Ectodermal cell (in vitro differentiated cells): ENCODE measurements around the gene BACH2.

ENCODE experiments used
- H3K27ac ChIP-seq: 2 replicates; pipeline ENCODE4 v1.7.0; 2013; ENCODE audit warnings: mild to moderate bottlenecking, low read depth, low read length; ENCODE audit not compliant: insufficient read depth, poor library complexity, severe bottlenecking
- H3K27me3 ChIP-seq: 2 replicates; pipeline ENCODE4 v1.7.0; 2013; ENCODE audit warnings: mild to moderate bottlenecking, low read length; ENCODE audit not compliant: insufficient read depth, control insufficient read depth, poor library complexity, severe bottlenecking
- H3K36me3 ChIP-seq: one replicate; pipeline ENCODE4 v1.7.0; 2013; ENCODE audit warnings: low read length; ENCODE audit not compliant: control insufficient read depth, insufficient read depth
- H3K4me1 ChIP-seq: one replicate; pipeline ENCODE4 v1.7.0; 2013; ENCODE audit warnings: low read length; ENCODE audit not compliant: control insufficient read depth, insufficient read depth
- H3K4me3 ChIP-seq: 2 replicates; pipeline ENCODE4 v1.7.0; 2013; ENCODE audit warnings: low read depth, low read length, control low read depth; ENCODE audit not compliant: insufficient read depth
- H3K9me3 ChIP-seq: 2 replicates; pipeline ENCODE4 v1.7.0; 2013; ENCODE audit warnings: mild to moderate bottlenecking, low read length, moderate library complexity; ENCODE audit not compliant: control insufficient read depth
- WGBS, 2 experiments: methylation state at CpG; one replicate each; pipeline ENCODE4 v1.1.7; 2013; ENCODE audit warnings: missing lambda C conversion rate in 2 of 2; 5-methylcytosine and 5-hydroxymethylcytosine counted together

The BACH2 gene

GRCh38 chr6:90303039-90303438 is 6.4 kb upstream of the BACH2 start:
- no peak overlapping the region for H3K4me3 ChIP-seq
- H3K27me3 ChIP-seq = no peaks in the 10 kb centered on the region
- H3K27ac ChIP-seq = no peak overlapping the region
- 68 to 70% methylated on average over 2 of the region's 2 CpGs for WGBS, 2 experiments
- H3K9me3 ChIP-seq = no peaks in the 10 kb centered on the region
- H3K36me3 ChIP-seq = no peaks in the 10 kb centered on the region
- H3K4me1 ChIP-seq = peaks cover under 1% of the 10 kb centered on the region

GRCh38 chr6:90302320-90302719 is 5.7 kb upstream of the BACH2 start:
- Histone ChIP-seq H3K27ac (no peak overlapping the region), H3K36me3 (no peaks in the 10 kb centered on the region), H3K9me3 (no peaks in the 10 kb centered on the region), H3K4me1 (peaks cover 8% of the 10 kb centered on the region), H3K4me3 (no peak overlapping the region), H3K27me3 (no peaks in the 10 kb centered on the region)
- WGBS, 2 experiments = 96 to 98% methylated on average over 2 of the region's 2 CpGs

- Histone ChIP-seq H3K27me3 (no peaks in the 10 kb centered on the region), H3K4me1 (peaks cover 9% of the 10 kb centered on the region), H3K9me3 (no peaks in the 10 kb centered on the region), H3K27ac (no peak overlapping the region), H3K36me3 (no peaks in the 10 kb centered on the region), H3K4me3 (no peak overlapping the region)
- 91 to 93% methylated on average over 1 of the region's 1 CpG for WGBS, 2 experiments
These were observed 5.2 kb upstream of the BACH2 start for GRCh38 chr6:90301816-90302215.

- H3K27ac ChIP-seq = no peak overlapping the region
- no peak overlapping the region for H3K4me3 ChIP-seq
- WGBS, 2 experiments = 88 to 95% methylated on average over 7 of the region's 7 CpGs
- H3K27me3 ChIP-seq = peaks cover 25% of the 10 kb centered on the region
- peaks cover 9% of the 10 kb centered on the region for H3K4me1 ChIP-seq
- no peaks in the 10 kb centered on the region for H3K9me3 ChIP-seq
- H3K36me3 ChIP-seq = no peaks in the 10 kb centered on the region
These were observed 1.9 kb upstream of the BACH2 start for GRCh38 chr6:90298459-90299053.

- Histone ChIP-seq H3K9me3 (no peaks in the 10 kb centered on the region), H3K36me3 (no peaks in the 10 kb centered on the region), H3K27me3 (peaks cover 31% of the 10 kb centered on the region), H3K4me1 (peaks cover 9% of the 10 kb centered on the region), H3K27ac (no peak overlapping the region), H3K4me3 (no peak overlapping the region)
- WGBS, 2 experiments = 84 to 86% methylated on average over 9 of the region's 9 CpGs
These were observed 1.3 kb upstream of the BACH2 start for GRCh38 chr6:90297867-90298381.

DNA sequence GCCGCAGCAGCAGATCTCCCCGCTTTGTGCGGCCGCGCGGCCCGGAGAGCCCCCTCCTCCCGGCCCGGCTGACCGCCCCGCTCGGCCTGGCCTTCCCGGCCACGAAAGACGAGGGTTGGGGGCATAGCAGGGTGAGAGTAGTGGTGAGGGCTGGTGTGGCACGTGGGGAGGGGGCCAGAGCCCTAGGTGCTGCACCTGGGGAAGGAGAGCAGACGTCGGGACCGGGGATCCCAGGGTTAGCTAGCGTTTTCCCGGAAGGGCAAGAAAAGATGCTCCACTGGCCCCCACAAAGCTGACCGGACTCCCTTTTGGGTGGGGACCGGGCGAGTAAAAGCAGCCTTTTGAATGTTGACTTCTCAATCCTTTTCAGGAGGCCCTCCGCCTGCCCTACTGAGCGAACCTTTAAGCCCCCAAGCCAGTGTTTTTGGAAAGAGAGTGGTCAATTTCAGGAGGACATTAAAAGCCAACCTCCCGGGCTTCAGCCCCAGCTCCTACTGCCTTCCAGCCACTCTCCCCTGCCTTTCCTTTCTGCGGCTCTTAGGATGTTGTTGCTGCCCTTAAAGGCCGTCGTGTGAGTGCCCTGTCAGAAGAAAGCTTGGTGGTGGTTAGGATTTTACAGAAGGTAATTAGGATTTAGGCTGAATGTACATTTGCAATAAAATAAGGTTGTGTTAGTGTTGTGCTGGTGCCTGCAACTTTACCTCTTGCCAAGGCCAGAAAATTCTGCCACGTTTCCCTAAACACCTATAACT is 648 bp upstream of the BACH2 start:
- Histone ChIP-seq H3K27ac (no peak overlapping the region), H3K9me3 (no peaks in the 10 kb centered on the region), H3K27me3 (peaks cover 31% of the 10 kb centered on the region), H3K4me1 (peaks cover 9% of the 10 kb centered on the region), H3K4me3 (peak overlapping the region; percentile 65), H3K36me3 (no peaks in the 10 kb centered on the region)
- 4 to 10% methylated on average over 30 to 31 of the region's 31 CpGs for WGBS, 2 experiments

- WGBS, 2 experiments = 0% methylated on average over 57 of the region's 57 CpGs
- H3K4me3 ChIP-seq = peak overlapping the region; percentile 65
- H3K27me3 ChIP-seq = peaks cover 31% of the 10 kb centered on the region
- peaks cover 13% of the 10 kb centered on the region for H3K4me1 ChIP-seq
- no peaks in the 10 kb centered on the region for H3K9me3 ChIP-seq
- H3K36me3 ChIP-seq = no peaks in the 10 kb centered on the region
- peak overlapping the region; percentile 21 for H3K27ac ChIP-seq
These were observed 746 bp downstream of the BACH2 start for GRCh38 chr6:90295854-90296340.

DNA sequence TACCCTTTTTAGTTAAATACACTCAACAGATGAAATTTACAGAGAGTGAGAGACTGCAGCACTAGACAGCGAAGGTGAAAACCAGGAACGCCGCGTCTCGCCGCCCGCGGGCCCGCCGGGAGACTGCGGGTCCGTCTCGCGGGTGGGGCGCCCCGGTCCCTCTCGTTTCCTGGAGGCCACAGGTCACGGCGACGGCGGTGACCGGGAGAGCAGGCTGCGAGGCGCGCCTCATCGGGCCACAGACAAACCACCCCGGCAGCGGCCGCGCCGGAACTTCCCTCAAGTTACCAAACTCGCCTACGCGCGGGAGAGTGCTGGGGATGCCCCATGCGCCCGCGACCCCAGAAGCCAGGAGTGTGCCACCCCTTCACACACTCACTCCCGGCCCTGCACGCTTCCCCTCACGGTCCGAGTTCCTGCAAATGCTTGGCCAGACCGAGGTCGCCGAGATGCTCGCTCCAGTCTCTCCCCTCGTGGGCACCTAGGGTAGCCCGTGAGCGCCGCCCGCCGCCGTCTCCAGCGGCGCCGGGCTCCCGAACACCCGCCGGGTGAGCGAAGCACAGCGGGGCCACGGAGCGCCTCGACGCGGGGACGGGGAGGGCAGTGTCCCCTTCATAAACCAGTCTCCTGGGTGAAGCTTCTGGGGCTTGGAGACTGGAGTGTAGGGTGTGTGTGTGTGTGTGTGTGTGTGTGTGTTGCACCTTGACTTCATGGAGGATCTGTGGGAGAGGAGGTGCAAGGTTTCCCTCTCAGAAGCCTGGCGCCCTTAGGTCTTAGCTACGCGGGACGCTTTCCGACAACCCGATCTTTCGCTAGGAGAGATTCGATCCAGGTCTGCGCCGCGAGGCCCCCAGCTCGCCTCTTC is 1.4 kb downstream of the BACH2 start:
- Histone ChIP-seq H3K4me3 (peak overlapping the region; percentile 65), H3K36me3 (no peaks in the 10 kb centered on the region), H3K27me3 (peaks cover 31% of the 10 kb centered on the region), H3K27ac (no peak overlapping the region), H3K4me1 (peaks cover 17% of the 10 kb centered on the region), H3K9me3 (no peaks in the 10 kb centered on the region)
- 0% methylated on average over 79 of the region's 79 CpGs for WGBS, 2 experiments

- Histone ChIP-seq H3K4me1 (peaks cover 17% of the 10 kb centered on the region), H3K4me3 (peak overlapping the region; percentile 65), H3K27me3 (peaks cover 31% of the 10 kb centered on the region), H3K27ac (no peak overlapping the region), H3K36me3 (no peaks in the 10 kb centered on the region), H3K9me3 (no peaks in the 10 kb centered on the region)
- 3 to 5% methylated on average over 15 of the region's 15 CpGs for WGBS, 2 experiments
These were observed 2.0 kb downstream of the BACH2 start for GRCh38 chr6:90294614-90294988.
